OCI-LY1 (cell line): ENCODE measurements around the gene CRHR1.

Experiments used
- EZH2 ChIP-seq: fragments of 200-600 bp; sonication (generic), shearing (Covaris generic); IDR thresholded peaks from 2 replicates; pipeline ENCODE4 v1.8.0; 2017; ENCODE audit warnings: borderline replicate concordance, mixed run types, mild to moderate bottlenecking, antibody characterized with exemption, low read length, moderate library complexity, mixed read lengths
- TF ChIP-seq, protein P1 (sequence below): fragments of 200-600 bp; sonication (generic), shearing (Covaris generic); IDR thresholded peaks from 2 replicates; pipeline ENCODE4 v1.5.1; 2017; ENCODE audit warnings: mild to moderate bottlenecking, antibody characterized with exemption, low read length, moderate library complexity, mixed read lengths

DNA sequence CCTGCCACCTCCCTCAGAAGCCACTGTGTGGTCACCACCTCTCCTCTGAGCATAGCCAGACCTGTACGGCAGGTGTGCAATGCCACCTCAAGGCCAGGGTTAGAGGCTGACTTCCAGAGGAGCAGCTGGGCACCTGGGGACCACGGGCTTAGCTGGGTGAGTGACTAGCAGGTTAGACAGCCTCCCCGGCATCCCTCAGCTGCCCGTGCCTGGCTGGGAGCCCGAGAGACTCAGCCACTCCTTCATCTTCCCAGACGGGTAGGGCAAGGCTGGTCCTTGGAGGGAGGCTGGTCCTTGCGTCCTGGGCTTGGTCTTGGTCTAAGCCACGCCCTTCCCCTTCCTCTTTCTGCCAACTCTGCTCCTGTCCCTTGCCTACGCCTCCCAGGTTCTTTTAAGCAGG is 7.8 kb downstream of the CRHR1 start:
- TF ChIP-seq, protein P1, sequence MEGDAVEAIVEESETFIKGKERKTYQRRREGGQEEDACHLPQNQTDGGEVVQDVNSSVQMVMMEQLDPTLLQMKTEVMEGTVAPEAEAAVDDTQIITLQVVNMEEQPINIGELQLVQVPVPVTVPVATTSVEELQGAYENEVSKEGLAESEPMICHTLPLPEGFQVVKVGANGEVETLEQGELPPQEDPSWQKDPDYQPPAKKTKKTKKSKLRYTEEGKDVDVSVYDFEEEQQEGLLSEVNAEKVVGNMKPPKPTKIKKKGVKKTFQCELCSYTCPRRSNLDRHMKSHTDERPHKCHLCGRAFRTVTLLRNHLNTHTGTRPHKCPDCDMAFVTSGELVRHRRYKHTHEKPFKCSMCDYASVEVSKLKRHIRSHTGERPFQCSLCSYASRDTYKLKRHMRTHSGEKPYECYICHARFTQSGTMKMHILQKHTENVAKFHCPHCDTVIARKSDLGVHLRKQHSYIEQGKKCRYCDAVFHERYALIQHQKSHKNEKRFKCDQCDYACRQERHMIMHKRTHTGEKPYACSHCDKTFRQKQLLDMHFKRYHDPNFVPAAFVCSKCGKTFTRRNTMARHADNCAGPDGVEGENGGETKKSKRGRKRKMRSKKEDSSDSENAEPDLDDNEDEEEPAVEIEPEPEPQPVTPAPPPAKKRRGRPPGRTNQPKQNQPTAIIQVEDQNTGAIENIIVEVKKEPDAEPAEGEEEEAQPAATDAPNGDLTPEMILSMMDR: no peak
- no peak for TF ChIP-seq EZH2
